ENCODE results near the gene GLG1. TPM values are rescaled to one million over a fixed set of nuclear protein-coding genes. Genes with fewer than 3 reads are reported as not detected.

The GLG1 gene
- total RNA-seq, 6 donors from 2014 or later = 88.3 to 149 (median 110) TPM

DNA sequence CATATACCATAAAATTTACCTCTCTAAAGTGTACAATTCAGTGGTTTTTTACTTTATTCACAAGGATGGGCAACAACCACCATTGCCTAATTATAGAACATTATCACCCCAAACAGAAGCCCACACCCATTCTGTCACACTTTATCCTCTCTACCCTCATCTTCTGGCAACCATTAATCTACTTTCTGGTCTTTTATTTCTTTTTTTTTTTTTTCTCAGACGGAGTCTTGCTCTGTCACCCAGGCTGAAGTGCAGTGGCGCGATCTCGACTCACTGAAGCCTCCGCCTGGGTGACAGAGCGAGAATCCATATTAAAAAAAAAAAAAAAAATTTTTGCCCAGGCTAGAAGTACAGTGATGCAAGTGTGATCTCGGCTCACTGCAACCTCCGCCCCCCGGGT, 95.0 kb downstream of the GLG1 start:
- Histone ChIP-seq H3K27me3 (no peaks in the 10 kb centered on the region), H3K9me3 (no peaks in the 10 kb centered on the region), H3K4me1 (no peaks in the 10 kb centered on the region), H3K4me3 (no peak overlapping the region), H3K36me3 (peaks cover 0 to 4% (median 0%) of the 10 kb centered on the region in 4 donors), H3K27ac (no peak overlapping the region)
- WGBS, 2 donors = 86 to 87% methylated on average over 9 of the region's 9 CpGs
- ATAC-seq (ENCODE audit: low FRiP score in 2 of 2) (no peak), DNase-seq (no peak)
- TF ChIP-seq POLR2AphosphoS5 (IDR thresholded peaks at IDR 0.05) (no peak), POLR2A (IDR thresholded peaks at IDR 0.05) (no peak), EP300 (IDR thresholded peaks at IDR 0.05) (no peak)
- TF ChIP-seq, protein P1, sequence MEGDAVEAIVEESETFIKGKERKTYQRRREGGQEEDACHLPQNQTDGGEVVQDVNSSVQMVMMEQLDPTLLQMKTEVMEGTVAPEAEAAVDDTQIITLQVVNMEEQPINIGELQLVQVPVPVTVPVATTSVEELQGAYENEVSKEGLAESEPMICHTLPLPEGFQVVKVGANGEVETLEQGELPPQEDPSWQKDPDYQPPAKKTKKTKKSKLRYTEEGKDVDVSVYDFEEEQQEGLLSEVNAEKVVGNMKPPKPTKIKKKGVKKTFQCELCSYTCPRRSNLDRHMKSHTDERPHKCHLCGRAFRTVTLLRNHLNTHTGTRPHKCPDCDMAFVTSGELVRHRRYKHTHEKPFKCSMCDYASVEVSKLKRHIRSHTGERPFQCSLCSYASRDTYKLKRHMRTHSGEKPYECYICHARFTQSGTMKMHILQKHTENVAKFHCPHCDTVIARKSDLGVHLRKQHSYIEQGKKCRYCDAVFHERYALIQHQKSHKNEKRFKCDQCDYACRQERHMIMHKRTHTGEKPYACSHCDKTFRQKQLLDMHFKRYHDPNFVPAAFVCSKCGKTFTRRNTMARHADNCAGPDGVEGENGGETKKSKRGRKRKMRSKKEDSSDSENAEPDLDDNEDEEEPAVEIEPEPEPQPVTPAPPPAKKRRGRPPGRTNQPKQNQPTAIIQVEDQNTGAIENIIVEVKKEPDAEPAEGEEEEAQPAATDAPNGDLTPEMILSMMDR (IDR thresholded peaks at IDR 0.05) = no peak

DNA sequence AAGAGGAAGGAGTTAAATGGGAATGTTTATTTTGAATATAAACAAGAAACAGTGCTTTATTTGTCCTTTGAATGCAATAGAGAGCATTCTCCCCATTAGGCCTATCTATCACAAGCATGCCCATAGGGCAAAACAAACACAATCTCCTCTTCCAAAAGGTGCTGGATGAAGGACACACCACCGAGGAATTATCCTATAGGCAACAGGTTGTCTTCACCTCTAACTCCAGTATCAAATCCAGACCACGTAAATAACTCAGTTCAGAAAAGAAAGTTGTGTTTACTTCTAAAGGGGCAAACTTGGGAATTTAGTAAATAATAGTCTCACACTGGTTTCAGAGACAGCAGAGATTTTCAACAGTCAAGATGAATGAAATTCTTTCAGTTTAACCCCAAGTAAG, 101.9 kb downstream of the GLG1 start:
- no peak for DNase-seq

DNA sequence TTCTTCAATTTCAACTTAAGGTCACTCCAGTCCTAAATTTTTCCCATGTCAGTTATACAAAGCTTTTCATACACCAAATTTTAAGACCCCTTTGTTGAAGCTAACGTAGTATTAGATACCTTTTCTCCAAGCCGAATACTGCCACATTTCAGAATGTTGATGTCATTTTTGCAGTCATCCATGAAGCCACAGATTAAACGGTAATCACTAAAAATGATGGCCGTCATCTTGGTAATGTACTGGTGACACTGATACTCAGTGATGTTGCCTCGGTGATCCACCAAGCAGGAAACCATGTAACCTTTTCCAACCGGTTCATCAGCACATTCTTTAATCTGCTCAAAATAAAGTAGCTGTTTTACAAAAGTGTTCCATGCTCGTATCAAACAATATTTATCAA, 103.5 kb downstream of the GLG1 start:
- no peak for DNase-seq
- 85 to 92% methylated on average over 7 of the region's 7 CpGs for WGBS, 2 donors
- Histone ChIP-seq H3K27ac (no peak overlapping the region), H3K36me3 (peaks cover 0 to 28% (median 7%) of the 10 kb centered on the region in 4 donors), H3K4me3 (no peak overlapping the region), H3K4me1 (no peaks in the 10 kb centered on the region), H3K27me3 (no peaks in the 10 kb centered on the region), H3K9me3 (no peaks in the 10 kb centered on the region)
- no peak for TF ChIP-seq EP300 (IDR thresholded peaks at IDR 0.05)
- TF ChIP-seq POLR2A (IDR thresholded peaks at IDR 0.05) = no peak
- no peak for TF ChIP-seq POLR2AphosphoS5 (IDR thresholded peaks at IDR 0.05)
- TF ChIP-seq, protein P1 (IDR thresholded peaks at IDR 0.05) = no peak
- no peak for ATAC-seq (ENCODE audit: low FRiP score in 2 of 2)

More for the DNA sequence above, 101.9 kb downstream of the GLG1 start:
- Histone ChIP-seq H3K4me3 (no peak overlapping the region), H3K4me1 (no peaks in the 10 kb centered on the region), H3K9me3 (no peaks in the 10 kb centered on the region), H3K27me3 (no peaks in the 10 kb centered on the region), H3K36me3 (peaks cover 0 to 30% (median 7%) of the 10 kb centered on the region in 4 donors), H3K27ac (no peak overlapping the region)
- no peak for TF ChIP-seq EP300 (IDR thresholded peaks at IDR 0.05)
- TF ChIP-seq POLR2AphosphoS5 (IDR thresholded peaks at IDR 0.05) = no peak
- TF ChIP-seq, protein P1 (IDR thresholded peaks at IDR 0.05) = no peak
- no peak for TF ChIP-seq POLR2A (IDR thresholded peaks at IDR 0.05)
- no peak for ATAC-seq (ENCODE audit: low FRiP score in 2 of 2)
- WGBS, 2 donors = 68 to 81% methylated on average over 2 of the region's 2 CpGs

DNA sequence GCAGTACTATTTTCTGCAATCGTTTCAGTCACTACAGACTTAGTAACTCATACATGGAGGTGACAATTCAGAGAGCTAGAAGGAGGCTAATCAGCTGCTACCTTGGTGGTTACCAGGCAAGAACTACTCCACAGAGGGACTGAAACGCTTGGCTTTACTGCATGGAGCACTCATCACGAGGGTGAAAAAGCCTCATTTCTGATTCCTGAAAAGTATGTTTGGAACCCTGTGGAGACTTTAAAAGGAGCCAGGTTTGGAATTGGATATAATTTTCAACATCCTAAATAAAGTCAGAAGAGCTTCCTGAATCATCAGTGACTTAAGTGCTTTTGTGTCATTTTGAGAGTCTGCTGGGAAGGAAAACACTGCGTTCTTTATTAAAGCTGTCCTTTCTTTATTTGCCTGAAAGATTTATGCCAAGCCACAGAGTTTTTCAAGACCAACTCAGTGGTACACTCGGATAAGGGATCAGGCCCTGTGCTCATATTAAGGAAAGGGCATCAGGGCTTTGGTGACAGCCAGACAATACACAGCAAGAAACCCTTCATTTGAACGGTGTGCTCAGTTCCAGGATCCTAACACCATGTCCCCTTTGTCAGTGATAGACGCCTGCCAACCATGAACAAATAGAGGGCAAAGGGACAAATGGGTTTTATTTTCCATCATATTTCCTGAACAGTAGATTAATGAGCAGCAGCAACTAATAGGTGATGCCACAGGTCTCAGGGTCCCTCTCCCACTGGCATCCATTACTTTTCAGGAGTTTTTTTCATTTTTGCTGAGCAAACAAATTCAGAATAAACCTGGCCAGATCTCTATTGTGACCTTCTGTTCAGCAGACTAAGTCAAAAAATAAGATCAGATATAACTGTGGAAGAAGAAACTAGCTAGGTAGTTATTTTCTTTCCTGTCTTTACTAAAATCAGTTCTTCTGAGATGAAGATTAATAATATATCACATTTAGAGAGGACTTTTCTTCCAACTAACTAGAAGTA, 105.1 kb downstream of the GLG1 start:
- WGBS, 2 donors = 74 to 84% methylated on average over 6 to 7 of the region's 7 CpGs
- Histone ChIP-seq H3K4me3 (no peak overlapping the region), H3K27ac (no peak overlapping the region), H3K9me3 (no peaks in the 10 kb centered on the region), H3K4me1 (no peaks in the 10 kb centered on the region), H3K36me3 (peaks cover 0 to 26% (median 7%) of the 10 kb centered on the region in 4 donors), H3K27me3 (no peaks in the 10 kb centered on the region)
- ATAC-seq (ENCODE audit: low FRiP score in 2 of 2) (no peak), DNase-seq (no peak)
- no peak for TF ChIP-seq POLR2AphosphoS5 (IDR thresholded peaks at IDR 0.05)
- TF ChIP-seq, protein P1 (IDR thresholded peaks at IDR 0.05) = no peak
- no peak for TF ChIP-seq EP300 (IDR thresholded peaks at IDR 0.05)
- TF ChIP-seq POLR2A (IDR thresholded peaks at IDR 0.05) = no peak
